Stimulated activated CD4-positive, alpha-beta T cell treated with anti-CD3 and anti-CD28 coated beads, Interleukin-1b, Interleukin-23, amount 100 ng/mL, for 24 hours (primary cell): ENCODE data around the gene PROSER3.
"Not testable (repeated sequence)": the region's sequence is repeated elsewhere in the genome, so short reads cannot be mapped to it uniquely, and the experiment has no call there.

Experiments used
- DNase-seq, 4 experiments: peaks; one replicate each; pipeline ENCODE4 v3.0.0-alpha.2; 2020; ENCODE audit warnings: low read depth in 4 of 4, low spot score in 1 of 4

The PROSER3 gene

GRCh38 chr19:35789978-35790944, 32.3 kb downstream of the PROSER3 start:
- DNase-seq, result no peak

DNA sequence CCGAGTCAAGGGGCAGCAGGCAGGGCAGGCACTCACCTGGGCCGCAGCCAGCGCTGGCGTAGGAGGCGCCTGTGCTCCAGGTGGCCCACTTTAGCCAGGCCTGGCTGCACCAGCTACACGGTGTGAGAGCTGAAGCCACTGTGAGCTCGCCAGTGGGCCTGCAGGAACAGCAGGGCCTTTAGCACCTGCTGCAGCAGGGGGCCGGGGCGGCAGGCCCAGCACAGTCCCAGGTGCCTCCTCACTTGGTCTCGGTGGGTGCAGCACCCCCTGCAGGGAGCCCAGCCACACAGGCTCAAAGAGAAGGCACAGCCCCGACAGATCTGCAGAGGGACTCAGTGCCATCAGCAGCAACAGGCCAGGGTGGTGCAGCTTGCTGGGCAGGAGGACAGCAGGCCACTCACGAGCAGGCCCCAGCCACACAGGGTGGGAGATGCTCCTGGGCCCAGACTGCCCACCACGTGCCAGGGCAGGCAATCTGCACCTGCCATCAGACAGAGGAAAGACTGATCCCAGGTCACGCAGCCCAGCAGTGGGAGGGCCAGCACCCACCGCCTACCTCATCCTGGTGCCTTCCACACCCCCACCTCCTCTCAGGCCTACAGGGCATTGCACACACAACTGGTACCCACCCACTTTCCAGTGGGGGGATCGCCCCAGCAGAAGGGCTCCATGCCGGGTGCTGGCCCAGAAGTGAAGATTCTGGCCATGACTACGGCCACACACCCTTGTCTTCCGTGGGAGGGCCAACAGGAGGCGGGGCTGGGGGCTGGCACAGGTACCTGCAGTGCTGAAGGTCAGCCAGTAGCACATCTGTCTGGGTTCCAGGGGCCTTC, 33.2 kb downstream of the PROSER3 start:
- DNase-seq, result no peak

DNA sequence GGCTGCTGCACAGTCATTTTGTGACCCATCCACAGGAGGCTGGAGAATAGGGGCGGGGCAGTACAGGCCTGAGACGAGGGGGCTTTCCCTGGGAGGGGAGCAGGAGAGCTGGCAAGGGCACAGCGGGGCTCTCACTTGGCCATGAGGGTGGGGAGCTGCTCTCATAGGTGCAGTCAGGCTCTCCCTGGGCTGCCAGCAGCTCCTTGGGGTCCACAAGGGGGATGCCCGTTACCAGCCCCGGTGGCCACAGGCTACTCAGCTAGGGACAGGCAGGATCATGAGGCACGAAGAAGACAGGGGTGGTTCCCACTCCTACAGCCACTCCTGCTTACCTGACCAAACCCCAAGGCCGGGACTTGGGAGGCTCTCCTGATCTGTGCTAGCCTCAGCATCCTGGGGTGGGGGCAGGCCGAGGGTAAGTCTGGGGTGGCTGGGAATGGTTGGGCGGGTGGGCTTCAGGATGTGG, 33.9 kb downstream of the PROSER3 start:
- no peak for DNase-seq

GRCh38 chr19:35792312-35792711, 34.3 kb downstream of the PROSER3 start:
- no peak for DNase-seq

DNA sequence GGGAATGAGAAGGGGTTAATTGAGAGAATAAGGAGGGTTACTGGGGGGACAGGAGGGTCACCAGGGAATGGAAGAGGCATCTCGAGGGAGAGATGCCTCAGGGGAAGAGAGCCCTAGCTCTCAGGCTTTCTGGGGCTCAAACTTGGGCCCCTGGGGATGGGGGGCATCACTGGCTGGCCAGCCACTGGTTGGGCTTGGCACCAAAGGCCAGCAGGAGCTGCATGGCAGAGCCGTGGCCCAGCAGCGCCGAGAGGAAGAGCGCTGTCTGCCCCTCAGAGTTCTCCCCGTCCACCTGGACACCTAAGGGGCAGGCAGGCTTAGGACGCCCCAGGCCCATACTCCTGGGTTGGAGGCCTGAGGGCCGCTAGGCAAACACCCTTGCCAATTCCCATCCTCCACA, 34.9 kb downstream of the PROSER3 start:
- DNase-seq, result no peak

DNA sequence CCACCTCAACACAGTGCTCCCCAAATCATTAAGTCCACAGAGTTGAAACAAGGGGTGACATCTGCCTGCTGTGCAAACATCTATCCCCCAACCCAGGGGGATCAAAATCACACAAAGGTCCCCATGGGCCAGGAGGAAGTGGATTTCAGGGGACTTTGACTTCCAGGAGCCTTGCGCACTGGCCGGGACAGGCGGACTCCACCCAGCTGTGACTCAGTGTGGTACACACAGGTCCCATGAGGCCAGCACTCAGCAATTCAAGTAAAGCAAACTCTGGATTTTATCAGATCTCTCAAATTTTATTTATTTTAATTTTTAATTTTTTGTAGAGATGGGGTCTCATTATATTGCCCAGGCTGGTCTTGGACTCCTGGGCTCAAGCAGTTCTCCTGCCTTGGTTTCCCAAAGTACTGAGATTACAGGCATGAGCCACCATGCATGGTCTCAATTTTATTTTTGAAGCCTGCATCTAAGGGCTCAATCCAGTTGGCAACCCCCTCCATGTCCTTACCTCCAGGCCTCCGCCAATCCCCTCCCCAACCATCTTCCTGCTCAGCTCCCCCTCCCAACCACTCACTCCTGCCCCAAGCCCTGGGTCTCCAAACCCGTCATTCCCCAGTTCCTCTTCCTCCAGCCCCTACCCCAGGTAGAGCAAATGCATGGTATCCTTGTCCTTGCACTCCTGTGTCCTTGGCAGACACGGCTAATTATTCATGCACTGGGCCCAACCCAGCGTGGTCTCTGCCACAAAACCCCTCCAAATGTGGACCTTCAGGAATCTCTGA, 35.6 kb downstream of the PROSER3 start:
- no peak for DNase-seq

DNA sequence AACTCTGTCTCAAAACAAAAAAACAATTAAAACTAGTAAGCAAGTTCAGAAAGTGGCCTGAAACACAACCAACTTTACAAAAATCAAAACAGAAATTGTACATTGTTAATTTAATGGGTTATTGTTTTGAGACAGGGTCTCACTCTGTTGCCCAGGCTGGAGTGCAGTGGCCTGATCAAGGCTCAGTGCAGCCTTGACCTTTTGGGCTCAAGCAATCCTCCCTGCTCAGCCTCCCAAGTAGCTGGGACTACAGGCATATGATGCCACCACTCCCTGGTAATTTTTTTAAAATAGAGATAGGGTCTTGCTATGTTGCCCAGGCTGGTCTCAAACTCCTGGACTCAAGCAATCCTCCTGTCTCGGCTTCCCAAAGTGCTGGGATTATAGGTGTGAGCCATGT, 37.6 kb downstream of the PROSER3 start:
- not testable (repeated sequence) for DNase-seq

DNA sequence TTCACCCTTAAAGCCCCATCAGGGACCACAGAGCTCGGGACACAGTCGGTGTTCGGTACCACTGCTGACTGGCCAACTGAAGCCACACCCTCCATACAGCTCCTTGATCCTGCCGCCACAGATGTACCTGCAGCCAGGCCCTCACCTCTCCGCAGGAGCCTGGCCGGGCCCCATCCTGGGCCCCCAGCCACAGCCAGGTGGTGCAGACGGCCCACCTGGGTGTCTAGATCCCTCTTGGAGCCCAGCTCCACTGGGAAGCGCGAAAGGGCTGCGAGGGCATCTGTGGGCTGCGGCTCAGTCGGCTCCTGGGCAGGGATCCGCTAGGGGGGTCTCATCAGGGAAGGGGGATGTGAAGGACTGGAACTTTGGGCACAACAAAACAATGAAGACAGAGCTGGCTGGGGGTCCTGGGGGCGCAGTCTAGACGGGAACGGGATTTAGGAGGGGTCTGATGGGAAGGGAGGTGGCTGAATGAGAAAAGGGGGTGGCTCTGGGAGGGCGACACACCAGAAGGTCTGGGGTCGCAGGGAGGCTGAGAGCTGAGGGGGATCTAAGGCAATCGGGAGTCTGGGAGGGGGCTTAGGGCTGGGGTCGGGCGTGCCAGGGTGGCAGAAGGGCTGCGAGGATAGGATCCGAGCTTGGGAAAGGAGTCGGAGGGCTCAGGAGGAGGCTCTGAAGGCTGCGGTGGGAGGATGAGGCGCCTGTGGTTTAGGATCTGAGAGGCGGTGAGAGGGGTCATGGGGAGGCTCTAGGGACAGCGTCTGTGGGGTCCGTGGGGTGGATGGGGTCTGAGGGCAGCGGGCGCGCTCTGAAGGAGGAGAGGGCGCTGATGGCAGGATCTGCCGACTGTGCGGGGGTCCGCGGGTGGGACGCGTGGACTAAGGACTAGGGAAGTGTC, 38.9 kb downstream of the PROSER3 start:
- DNase-seq, result no peak

DNA sequence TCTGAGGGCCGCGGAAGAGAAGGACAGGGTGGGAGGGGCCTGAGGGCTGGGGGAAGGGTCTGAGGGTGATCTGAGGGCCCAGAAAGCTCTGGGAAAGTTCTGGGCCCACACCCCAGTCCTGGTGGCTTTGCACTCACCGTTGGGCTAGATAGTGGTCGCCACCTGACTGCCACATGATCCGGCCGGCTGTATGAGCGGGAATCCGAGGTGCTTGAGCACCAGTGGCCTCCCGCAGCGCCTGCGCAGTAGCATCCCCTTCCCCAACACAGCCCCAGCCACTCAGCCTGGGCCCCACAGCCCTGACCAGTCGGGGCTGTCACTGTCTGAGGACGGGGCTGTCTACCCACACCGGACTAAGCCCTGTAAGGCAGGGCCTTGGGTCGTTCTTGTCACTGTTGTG, 39.7 kb downstream of the PROSER3 start:
- no peak for DNase-seq

DNA sequence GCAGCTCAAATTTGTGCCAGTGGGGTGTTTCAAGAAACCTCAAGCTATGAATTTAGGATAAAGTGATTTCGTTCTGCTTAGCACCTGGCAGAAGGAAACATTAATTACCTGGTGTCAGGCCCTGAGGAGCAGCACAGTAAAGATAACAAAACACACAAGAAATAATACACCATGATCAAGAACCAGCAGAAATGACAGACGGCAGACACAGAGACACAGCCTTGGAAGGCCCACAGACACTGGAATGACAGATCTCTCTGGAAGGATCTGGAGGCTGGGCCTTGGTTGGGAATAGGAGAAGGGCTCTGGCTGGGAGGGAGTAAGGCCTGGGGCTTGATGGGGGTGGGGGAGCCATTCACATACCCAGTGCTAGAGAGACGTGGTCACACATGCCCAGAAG, 43.9 kb downstream of the PROSER3 start:
- DNase-seq, result no peak

GRCh38 chr19:35805526-35806102, 47.6 kb downstream of the PROSER3 start:
- no peak for DNase-seq

GRCh38 chr19:35806597-35806996, 48.6 kb downstream of the PROSER3 start:
- no peak for DNase-seq

DNA sequence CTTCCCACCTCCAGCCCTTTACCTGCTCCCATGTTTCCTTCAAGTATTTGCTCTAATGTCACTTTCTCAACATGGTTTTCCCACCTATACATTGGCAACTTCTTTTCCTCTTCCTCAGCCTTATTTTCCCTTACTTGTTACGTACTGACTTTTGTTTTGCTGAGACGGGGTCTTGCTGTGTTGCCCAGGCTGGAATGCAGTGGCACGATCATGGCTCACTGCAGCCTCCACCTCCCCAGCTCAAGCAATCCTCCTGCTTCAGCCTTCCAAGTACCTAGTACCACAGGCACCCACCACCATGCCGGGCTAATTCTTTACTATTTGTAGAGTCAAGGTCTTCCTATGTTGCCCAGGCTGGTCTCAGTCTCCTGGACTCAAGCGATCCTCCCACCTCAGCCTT, 49.7 kb downstream of the PROSER3 start:
- no peak for DNase-seq

- DNase-seq, result no peak
Observed at GRCh38 chr19:35811317-35812219, 53.6 kb downstream of the PROSER3 start.

DNA sequence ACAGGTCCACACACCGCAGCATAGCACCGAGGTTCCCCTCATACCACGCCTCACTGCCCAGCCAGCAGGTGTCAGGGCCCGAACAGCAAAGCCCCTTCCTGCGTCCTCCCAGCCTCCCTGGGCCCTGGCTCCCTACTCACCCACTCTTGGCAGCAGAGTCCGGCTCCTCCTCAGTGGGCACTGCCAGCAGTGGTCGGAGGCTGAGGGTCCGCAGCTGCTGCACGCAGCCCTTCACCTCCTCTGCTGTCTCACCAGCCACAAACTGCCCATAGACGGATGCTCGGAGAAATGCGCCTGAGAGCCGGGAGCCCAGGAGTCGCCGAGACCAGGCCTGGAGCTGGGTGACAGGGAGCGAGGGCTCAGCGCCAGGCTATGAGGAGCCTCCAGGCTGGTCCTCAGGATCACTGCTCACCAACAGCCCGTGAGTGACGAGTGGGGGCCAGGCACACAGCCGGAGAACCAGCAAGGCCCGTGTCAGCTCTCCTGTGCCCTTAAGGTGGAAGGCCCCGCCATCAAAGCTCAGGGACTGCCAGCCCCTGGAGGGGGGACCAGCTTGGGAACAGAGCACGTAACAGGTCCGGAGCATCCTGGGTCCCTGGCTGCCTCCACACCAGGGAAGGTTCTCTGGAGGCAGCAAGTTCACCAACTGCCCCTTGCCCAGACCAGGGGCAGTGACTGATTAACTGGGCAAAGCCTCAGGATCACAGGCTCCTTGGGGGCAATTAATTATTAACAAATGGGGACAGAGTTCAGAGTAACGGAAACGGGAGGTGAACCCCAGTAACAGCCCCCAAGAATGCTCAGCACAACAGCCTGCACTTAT, 54.5 kb downstream of the PROSER3 start, which contains the start of gene PRODH2:
TSS of gene PRODH2 (minus strand) at position 626 of the 823 bp plus-strand sequence. CDS start at position 586, 40 bp downstream.
- no peak for DNase-seq

- DNase-seq, result no peak
Observed at GRCh38 chr19:35813043-35813890, 55.3 kb downstream of the PROSER3 start.

DNA sequence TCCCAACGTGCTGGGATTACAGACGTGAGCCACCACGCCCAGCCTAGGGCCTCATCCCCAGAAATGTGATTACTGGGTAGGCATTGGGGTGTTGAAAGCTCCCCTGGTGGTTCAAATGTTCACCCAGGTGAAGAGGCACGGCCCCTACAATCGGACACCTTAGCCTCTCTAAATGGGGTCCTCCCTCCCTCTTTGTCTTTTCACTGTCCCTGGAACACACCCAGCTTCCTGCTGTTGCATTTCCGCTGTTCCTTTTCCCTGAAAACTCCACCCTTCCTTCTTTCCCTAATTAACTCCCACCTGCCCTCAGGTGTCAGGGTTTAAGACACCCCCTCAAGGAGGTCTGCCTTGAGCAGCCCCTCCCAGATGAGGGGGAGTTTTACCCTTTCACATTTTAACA, 58.3 kb downstream of the PROSER3 start:
- DNase-seq, result no peak
